Stimulated activated CD8-positive, alpha-beta memory T cell treated with anti-CD3 and anti-CD28 coated beads, Interleukin-7, amount 100 ng/mL, for 4 hours (primary cell): Measurements from ENCODE around the gene TEK.
"Not testable (repeated sequence)": the region's sequence is repeated elsewhere in the genome, so short reads cannot be mapped to it uniquely, and the experiment has no call there.

Experiments
- DNase-seq, 2 donors: peaks; one replicate each; pipeline ENCODE4 v3.0.0-alpha.2; 2020; ENCODE audit warnings: low read depth in 2 of 2

TEK gene

DNA sequence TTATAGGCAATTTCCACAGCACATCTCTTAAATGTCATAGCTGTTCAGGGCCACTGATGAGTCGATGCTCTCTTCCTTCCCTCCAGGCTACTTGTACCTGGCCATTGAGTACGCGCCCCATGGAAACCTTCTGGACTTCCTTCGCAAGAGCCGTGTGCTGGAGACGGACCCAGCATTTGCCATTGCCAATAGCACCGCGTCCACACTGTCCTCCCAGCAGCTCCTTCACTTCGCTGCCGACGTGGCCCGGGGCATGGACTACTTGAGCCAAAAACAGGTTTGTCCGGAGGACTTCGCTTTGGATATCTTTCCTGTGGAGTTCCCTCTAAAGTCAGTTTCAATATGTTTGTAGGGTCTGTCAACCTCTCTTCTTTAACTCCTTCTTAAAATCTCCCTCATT, 103.6 kb downstream of the TEK start:
- no peak for DNase-seq

DNA sequence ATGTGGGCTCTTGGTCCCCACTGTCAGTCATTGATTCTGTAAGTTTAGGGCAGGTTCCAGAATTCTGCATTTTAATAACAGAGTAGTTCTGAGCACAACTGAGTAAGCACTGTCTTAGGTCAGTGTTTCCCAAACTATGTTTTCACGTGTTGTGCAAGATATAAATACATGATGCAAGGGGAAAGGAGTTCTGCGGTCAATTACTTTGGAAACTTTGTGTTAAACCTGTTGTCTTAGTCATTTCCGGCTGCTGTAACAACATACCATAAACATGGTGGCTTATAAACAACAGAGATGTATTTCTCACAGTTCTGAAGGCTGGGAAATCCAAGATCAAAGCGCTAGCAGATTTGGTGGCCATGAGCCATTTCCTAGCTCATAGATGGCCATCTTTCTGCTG, 118.2 kb downstream of the TEK start:
- DNase-seq: no peak

- not testable (repeated sequence) for DNase-seq
Observed at GRCh38 chr9:27239648-27240047, 130.6 kb downstream of the TEK start.

DNA sequence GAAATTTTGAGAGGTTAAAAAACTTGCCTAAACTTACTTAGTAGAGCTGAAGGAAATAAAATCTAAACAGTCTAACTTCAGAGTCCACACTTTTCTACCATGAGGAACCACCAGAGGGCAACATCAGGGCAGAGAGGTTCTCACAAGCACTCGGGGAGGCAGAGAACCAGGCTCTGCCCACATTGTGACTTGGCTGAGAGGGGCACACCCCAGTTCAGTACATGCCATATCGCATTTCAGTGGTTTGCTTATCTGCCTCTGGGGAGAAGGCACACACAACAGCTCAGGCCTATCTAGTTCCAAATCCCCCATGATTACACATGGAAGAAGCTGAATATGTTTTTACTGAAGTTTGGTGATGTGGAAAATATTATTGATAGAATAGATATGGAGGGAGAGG, 138.7 kb downstream of the TEK start:
- DNase-seq: no peak

DNA sequence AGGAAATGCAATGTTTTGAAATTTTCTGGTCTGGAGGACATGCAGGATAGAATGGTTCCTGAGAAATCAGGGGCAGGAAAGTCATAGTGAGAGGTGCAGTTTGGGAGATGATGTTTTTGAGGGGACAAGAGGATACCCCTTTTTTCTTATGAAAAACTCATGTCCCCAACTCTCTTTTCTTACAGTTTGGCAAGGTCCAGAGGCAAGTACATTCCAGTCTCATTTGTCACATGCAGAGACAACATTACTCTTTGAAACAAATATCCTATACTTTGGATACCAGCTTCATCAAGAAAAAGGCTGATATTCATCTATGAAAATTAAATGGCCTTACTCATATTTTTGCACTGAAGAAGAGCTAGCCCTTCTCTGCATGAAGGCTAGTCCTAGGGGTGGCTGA, 139.7 kb downstream of the TEK start:
- no peak for DNase-seq

GRCh38 chr9:27258662-27259061, 149.6 kb downstream of the TEK start:
- no peak for DNase-seq

- no peak for DNase-seq
Observed at GRCh38 chr9:27260789-27261516, 151.9 kb downstream of the TEK start.

- DNase-seq: no peak
Observed at GRCh38 chr9:27261517-27262211, 152.6 kb downstream of the TEK start.

- DNase-seq: no peak
Observed at GRCh38 chr9:27272103-27272502, 163.1 kb downstream of the TEK start.

- DNase-seq: no peak
Observed at GRCh38 chr9:27273186-27273585, 164.2 kb downstream of the TEK start.

DNA sequence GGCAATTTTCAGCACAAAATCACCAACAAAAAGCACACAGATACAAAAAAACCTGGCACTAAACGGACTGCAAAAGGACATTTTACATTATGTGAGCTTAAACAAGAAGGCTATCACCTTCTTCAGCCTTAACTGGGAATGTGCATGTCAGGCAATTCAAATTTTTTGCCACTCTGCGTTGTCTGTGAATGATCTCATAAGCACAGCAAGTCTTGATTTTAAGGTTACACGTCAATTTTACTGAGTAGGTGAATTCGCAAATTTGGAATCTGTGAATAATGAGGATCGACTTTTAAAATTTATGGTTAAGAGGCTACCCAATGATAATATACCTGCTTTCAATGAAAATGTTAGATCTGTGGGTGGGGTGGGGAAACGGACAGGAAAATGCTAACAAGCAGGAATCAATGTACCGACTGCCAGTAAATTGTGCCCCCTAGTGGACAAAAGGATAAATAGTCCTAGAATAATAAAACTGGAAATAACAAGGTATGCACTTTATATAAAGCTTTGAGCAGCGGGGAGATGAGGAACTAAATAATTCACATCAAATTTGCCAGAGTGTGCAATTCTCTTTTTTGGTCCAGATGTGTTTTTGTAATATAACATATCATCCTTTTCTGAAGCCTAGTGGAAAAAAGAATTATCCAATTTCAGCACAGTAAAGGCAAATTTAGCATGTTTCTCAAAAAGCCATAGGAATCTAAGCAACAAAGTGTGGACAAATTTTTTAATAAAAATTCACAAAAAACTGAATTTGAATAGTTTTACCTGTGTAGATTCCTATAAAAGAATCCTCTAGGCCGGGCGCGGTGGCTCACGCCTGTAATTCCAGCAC, 167.4 kb downstream of the TEK start:
- no peak for DNase-seq

- DNase-seq: no peak
Observed at GRCh38 chr9:27278374-27278773, 169.3 kb downstream of the TEK start.

- DNase-seq: no peak
Observed at GRCh38 chr9:27279611-27280010, 170.6 kb downstream of the TEK start.
